ENCODE data around the gene SH2D3A. TPM values are rescaled to one million over a fixed set of nuclear protein-coding genes. Genes with fewer than 3 reads are reported as not detected.

The SH2D3A gene
- total and polyA plus RNA-seq, 2 experiments from 2014 or later, result 14.8 to 19.6 TPM

DNA sequence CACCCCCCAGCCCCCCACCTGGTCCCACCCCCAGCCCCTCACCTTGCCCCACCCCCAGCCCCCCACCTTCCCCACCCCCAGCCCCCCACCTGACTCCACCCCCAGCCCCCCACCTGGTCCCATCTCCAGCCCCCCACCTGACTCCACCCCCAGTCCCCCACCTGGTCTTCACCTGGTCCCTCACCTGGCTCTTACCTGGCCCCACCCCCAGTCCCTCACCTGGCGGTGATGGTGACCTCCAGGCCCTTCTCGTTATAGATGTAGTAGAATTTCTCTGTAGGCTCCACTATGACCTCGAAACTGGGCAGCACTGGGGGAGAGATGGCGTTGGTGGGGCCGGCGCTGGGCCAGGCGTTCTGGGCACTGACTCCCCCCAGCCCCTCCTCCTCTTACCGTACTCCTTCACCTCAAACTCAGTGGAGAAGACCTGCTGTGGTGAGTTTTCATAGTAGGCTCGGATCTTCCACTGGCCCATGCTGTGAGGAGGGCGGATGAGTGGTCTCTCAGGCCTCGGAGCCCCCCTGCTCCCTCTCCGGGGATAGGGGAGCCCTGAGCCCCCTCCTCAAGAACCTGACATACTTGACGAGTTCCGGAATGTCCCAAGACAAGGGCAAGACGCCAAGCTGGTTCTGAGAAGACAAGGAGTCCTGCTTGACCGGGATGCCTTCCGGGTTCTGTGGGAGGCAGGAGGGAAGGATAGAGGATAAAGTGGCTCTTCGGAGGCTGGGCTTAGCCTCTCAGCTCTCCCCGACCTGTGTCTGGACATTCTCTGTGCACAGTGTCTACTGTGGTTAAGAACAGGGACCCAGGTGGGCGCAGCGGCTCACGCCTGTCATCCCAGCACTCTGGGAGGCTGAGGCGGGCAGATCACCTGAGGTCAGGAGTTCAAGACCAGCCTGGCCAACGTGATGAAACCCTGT is 53.2 kb downstream of the SH2D3A start:
- H2AFZ ChIP-seq, result no peak overlapping the region
- H4K20me1 ChIP-seq (ENCODE audit: insufficient read depth, poor library complexity, severe bottlenecking), result no peaks in the 10 kb centered on the region
- no peaks in the 10 kb centered on the region for H3K9me3 ChIP-seq (ENCODE audit: low read depth)
- peaks cover 23% of the 10 kb centered on the region for H3K27me3 ChIP-seq
- TF ChIP-seq EZH2phosphoT487 (IDR thresholded peaks at IDR 0.05; ENCODE audit: low read depth, severe bottlenecking, unreplicated experiment) (no peak), EZH2 (IDR thresholded peaks at IDR 0.05; ENCODE audit: borderline replicate concordance) (no peak)
- TF ChIP-seq, protein P1, sequence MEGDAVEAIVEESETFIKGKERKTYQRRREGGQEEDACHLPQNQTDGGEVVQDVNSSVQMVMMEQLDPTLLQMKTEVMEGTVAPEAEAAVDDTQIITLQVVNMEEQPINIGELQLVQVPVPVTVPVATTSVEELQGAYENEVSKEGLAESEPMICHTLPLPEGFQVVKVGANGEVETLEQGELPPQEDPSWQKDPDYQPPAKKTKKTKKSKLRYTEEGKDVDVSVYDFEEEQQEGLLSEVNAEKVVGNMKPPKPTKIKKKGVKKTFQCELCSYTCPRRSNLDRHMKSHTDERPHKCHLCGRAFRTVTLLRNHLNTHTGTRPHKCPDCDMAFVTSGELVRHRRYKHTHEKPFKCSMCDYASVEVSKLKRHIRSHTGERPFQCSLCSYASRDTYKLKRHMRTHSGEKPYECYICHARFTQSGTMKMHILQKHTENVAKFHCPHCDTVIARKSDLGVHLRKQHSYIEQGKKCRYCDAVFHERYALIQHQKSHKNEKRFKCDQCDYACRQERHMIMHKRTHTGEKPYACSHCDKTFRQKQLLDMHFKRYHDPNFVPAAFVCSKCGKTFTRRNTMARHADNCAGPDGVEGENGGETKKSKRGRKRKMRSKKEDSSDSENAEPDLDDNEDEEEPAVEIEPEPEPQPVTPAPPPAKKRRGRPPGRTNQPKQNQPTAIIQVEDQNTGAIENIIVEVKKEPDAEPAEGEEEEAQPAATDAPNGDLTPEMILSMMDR (IDR thresholded peaks at IDR 0.05; ENCODE audit: poor library complexity), result no peak
- no peak overlapping the region for H3K27ac ChIP-seq
- DNase-seq (ENCODE audit: low spot score), result no peak
- H3K4me3 ChIP-seq, result no peak overlapping the region
- WGBS (ENCODE audit: low lambda C conversion rate, missing lambda C conversion rate), result 83% methylated on average over 24 of the region's 24 CpGs
- H3K9me2 ChIP-seq (replicated peaks; ENCODE audit: insufficient read depth), result no peaks in the 10 kb centered on the region
- H3K36me3 ChIP-seq (replicated peaks; ENCODE audit: insufficient read depth, low read depth), result no peaks in the 10 kb centered on the region
- H3K4me1 ChIP-seq (ENCODE audit: insufficient read depth), result no peaks in the 10 kb centered on the region
- no peak overlapping the region for H3K4me2 ChIP-seq
- no peaks in the 10 kb centered on the region for H3K79me2 ChIP-seq

DNA sequence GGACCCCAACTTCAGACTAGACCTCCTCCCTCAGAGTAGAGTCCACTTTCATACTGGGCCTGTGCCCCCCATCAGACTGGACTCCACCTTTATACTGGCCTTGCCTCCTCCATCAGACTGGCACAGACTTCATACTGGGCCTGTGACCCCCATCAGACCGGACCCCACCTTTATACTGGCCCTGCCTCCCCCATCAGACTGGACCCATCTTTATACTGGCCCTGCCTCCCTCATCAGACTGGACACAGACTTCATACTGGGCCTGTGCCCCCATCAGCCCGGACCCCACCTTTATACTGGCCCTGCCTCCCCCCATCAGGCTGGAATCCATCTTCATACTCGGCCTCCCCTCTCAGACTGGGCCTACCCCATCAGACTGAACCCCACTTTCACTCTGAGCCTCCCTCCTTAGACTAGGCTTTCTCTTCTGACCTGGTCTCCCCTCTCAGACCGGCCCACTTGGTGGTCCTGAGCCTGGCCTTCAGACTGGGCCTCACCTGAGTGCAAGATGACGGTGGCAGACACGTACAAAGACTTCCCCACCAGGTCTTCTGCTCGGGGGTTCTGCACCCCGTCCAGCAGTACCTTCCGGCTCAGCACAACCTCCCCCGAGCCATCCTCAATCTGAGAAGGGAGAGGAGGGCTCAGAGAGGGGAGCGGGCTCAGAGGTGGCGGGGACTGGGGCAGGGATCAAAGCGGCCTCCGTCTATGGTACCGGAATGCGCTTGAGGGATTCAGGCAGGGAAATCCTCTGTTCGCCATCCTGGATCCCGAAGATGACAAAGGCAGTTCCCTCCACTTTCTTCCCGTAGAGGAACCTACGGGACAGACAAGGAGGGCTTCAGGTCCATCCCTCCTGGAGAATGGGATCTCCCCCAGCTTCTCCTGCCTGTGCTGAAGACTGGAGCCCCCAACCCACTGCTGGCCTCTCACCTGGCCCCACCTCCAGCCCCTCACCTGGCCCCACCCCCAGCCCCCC is 54.3 kb downstream of the SH2D3A start:
- Histone ChIP-seq H3K9me2 (replicated peaks; ENCODE audit: insufficient read depth) (no peaks in the 10 kb centered on the region), H3K36me3 (replicated peaks; ENCODE audit: insufficient read depth, low read depth) (no peaks in the 10 kb centered on the region), H3K27me3 (peaks cover 30% of the 10 kb centered on the region), H3K79me2 (no peaks in the 10 kb centered on the region), H3K27ac (no peak overlapping the region), H4K20me1 (ENCODE audit: insufficient read depth, poor library complexity, severe bottlenecking) (no peaks in the 10 kb centered on the region), H3K4me2 (no peak overlapping the region), H3K4me3 (no peak overlapping the region), H2AFZ (no peak overlapping the region), H3K4me1 (ENCODE audit: insufficient read depth) (no peaks in the 10 kb centered on the region), H3K9me3 (ENCODE audit: low read depth) (no peaks in the 10 kb centered on the region)
- WGBS (ENCODE audit: low lambda C conversion rate, missing lambda C conversion rate), result 93% methylated on average over 16 of the region's 20 CpGs
- TF ChIP-seq EZH2 (IDR thresholded peaks at IDR 0.05; ENCODE audit: borderline replicate concordance) (no peak), EZH2phosphoT487 (IDR thresholded peaks at IDR 0.05; ENCODE audit: low read depth, severe bottlenecking, unreplicated experiment) (no peak)
- no peak for DNase-seq (ENCODE audit: low spot score)

GRCh38 chr19:6712231-6712630 is 55.0 kb downstream of the SH2D3A start:
- H3K79me2 ChIP-seq, result no peaks in the 10 kb centered on the region
- no peaks in the 10 kb centered on the region for H3K4me1 ChIP-seq (ENCODE audit: insufficient read depth)
- H3K4me2 ChIP-seq, result no peak overlapping the region
- no peak overlapping the region for H3K4me3 ChIP-seq
- WGBS (ENCODE audit: low lambda C conversion rate, missing lambda C conversion rate), result 96% methylated on average over 12 of the region's 16 CpGs
- TF ChIP-seq, protein P1 (IDR thresholded peaks at IDR 0.05; ENCODE audit: poor library complexity), result no peak
- no peak for TF ChIP-seq EZH2phosphoT487 (IDR thresholded peaks at IDR 0.05; ENCODE audit: low read depth, severe bottlenecking, unreplicated experiment)
- no peak for TF ChIP-seq EZH2 (IDR thresholded peaks at IDR 0.05; ENCODE audit: borderline replicate concordance)
- H3K9me2 ChIP-seq (replicated peaks; ENCODE audit: insufficient read depth), result no peaks in the 10 kb centered on the region
- H4K20me1 ChIP-seq (ENCODE audit: insufficient read depth, poor library complexity, severe bottlenecking), result no peaks in the 10 kb centered on the region
- no peak for DNase-seq (ENCODE audit: low spot score)
- no peak overlapping the region for H3K27ac ChIP-seq
- H3K27me3 ChIP-seq, result peaks cover 30% of the 10 kb centered on the region
- no peak overlapping the region for H2AFZ ChIP-seq
- no peaks in the 10 kb centered on the region for H3K9me3 ChIP-seq (ENCODE audit: low read depth)
- H3K36me3 ChIP-seq (replicated peaks; ENCODE audit: insufficient read depth, low read depth), result no peaks in the 10 kb centered on the region

All from hepatocyte (in vitro differentiated cells).